22Rv1 (cell line): ENCODE data around the gene ARHGEF6.

Experiments used
- CTCF ChIP-seq: fragments of 450-650 bp; IDR thresholded peaks from 2 replicates; pipeline ENCODE4 v1.5.1; 2017; ENCODE audit warnings: mild to moderate bottlenecking
- ZFX ChIP-seq: fragments of 450-650 bp; IDR thresholded peaks from 2 replicates; pipeline ENCODE4 v1.6.1; 2017; ENCODE audit warnings: antibody characterized with exemption, borderline replicate concordance

DNA sequence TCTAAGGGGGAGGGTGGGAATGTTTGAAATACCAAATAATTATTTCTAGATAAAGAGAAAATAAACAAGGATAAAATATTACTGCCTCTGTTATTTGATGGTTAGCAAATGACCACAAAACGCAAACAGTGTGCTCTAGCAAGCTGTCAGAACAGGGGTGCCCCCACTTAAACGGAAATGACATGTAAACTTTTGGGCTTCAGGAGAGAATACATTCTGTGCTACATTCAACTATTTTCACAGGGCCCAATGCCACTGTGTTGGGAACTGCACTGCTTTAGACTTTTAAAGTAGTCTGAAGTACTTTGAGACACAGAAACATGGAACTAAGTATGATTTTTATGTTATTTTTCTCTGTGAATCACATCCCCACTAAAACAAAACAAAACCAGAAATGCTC, 118.6 kb downstream of the ARHGEF6 start:
- no peak for TF ChIP-seq CTCF
- no peak for TF ChIP-seq ZFX
